Keratinocyte (primary cell): ENCODE results near the gene BSG. TPM values are rescaled to one million over a fixed set of nuclear protein-coding genes. Genes with fewer than 3 reads are reported as not detected.
"Not testable (repeated sequence)": the region's sequence is repeated elsewhere in the genome, so short reads cannot be mapped to it uniquely, and the experiment has no call there.

ENCODE experiments used
- DNase-seq: peaks from one replicate; pipeline ENCODE4 v3.0.0-alpha.2; 2011; ENCODE audit warnings: low read depth, missing footprints, low spot score
- FAIRE-seq: peaks from 2 replicates; lab custom pipeline; 2011; peaks lifted over from hg19 to GRCh38; lab: Jason Lieb, UNC
- H2AFZ ChIP-seq: 2 replicates; pipeline ENCODE4 v1.6.0; 2012; ENCODE audit warnings: low read length, control low read depth, inconsistent platforms; ENCODE audit not compliant: control insufficient read depth
- H3K27ac ChIP-seq: 2 replicates; pipeline ENCODE4 v1.5.1; 2011; ENCODE audit warnings: low read length; ENCODE audit not compliant: control insufficient read depth, insufficient read depth
- H3K27me3 ChIP-seq: 3 replicates; pipeline ENCODE4 v1.6.0; 2011; ENCODE audit warnings: low read length; ENCODE audit not compliant: control insufficient read depth, insufficient read depth; ENCODE audit errors: extremely low read depth
- H3K36me3 ChIP-seq, 2 experiments: 2 replicates in 1 of 2; 3 replicates in 1 of 2; pipeline ENCODE4 v1.5.1; 2011; ENCODE audit warnings: low read length in 2 of 2, mild to moderate bottlenecking in 1 of 2; ENCODE audit not compliant: control insufficient read depth in 2 of 2, insufficient read depth in 2 of 2; ENCODE audit errors: extremely low read depth in 1 of 2
- H3K4me1 ChIP-seq: 3 replicates; pipeline ENCODE4 v1.5.1; 2011; ENCODE audit warnings: low read length; ENCODE audit not compliant: control insufficient read depth, insufficient read depth; ENCODE audit errors: extremely low read depth
- H3K4me2 ChIP-seq: 3 replicates; pipeline ENCODE4 v1.6.0; 2011; ENCODE audit warnings: low read depth, low read length; ENCODE audit not compliant: control insufficient read depth, insufficient read depth; ENCODE audit errors: extremely low read depth
- H3K4me3 ChIP-seq, 3 experiments: fragments of 200-600 bp in 1 of 3; sonication (generic) in 1 of 3; 2 replicates in 2 of 3; 3 replicates in 1 of 3; pipeline ENCODE4 v1.5.1; 2011 to 2016; ENCODE audit warnings: low read length in 3 of 3, mild to moderate bottlenecking in 3 of 3, control low read depth in 2 of 3, inconsistent platforms in 1 of 3, low read depth in 1 of 3, mixed read lengths in 1 of 3, mixed run types in 1 of 3, moderate library complexity in 1 of 3; ENCODE audit not compliant: control insufficient read depth in 2 of 3, insufficient read depth in 2 of 3; ENCODE audit errors: extremely low read depth in 1 of 3
- H3K79me2 ChIP-seq: 2 replicates; pipeline ENCODE4 v1.6.0; 2012; ENCODE audit warnings: low read length; ENCODE audit not compliant: control insufficient read depth, insufficient read depth
- H3K9ac ChIP-seq: 3 replicates; pipeline ENCODE4 v1.6.0; 2011; ENCODE audit warnings: low read length; ENCODE audit not compliant: control insufficient read depth, insufficient read depth; ENCODE audit errors: extremely low read depth
- H3K9me1 ChIP-seq: 3 replicates; pipeline ENCODE4 v1.6.0; 2011; ENCODE audit warnings: low read length; ENCODE audit not compliant: control insufficient read depth, insufficient read depth; ENCODE audit errors: extremely low read depth
- H3K9me3 ChIP-seq: 2 replicates; pipeline ENCODE4 v1.5.1; 2012; ENCODE audit warnings: low read depth, low read length; ENCODE audit not compliant: control insufficient read depth
- H4K20me1 ChIP-seq: 3 replicates; pipeline ENCODE4 v1.6.0; 2011; ENCODE audit warnings: low read length; ENCODE audit not compliant: control insufficient read depth, insufficient read depth; ENCODE audit errors: extremely low read depth
- EZH2 ChIP-seq: IDR thresholded peaks from one replicate; pipeline ENCODE4 v1.6.1; 2012; ENCODE audit warnings: inconsistent platforms, mild to moderate bottlenecking, low read length, moderate library complexity
- dilution Hi-C: fragments of 300-500 bp; cut with MboI; formaldehyde crosslinking; loops from one replicate; pipeline ENCODE4 v1.7.0; 2020; ENCODE audit warnings: low sequenced_read_pairs; ENCODE audit not compliant: extremely low pct_ligation_motif_present
- polyA plus RNA-seq, 5 experiments: library from polyadenylated mRNA; depleted of rRNA in 3 of 5; stranded (reverse) in 3 of 5; stranded (forward) in 1 of 5; unstranded in 1 of 5; fragments of >200 nt; gene quantifications; 1 replicate in 1 of 5; 2 replicates in 3 of 5; 3 replicates in 1 of 5; pipeline versions ENCODE4 v1.2.1 to v1.2.3, GENCODE V29; 2011 to 2012; ENCODE audit warnings: missing spikeins in 2 of 5, low read depth in 1 of 5, low replicate concordance in 1 of 5
- TF ChIP-seq, protein P1 (sequence below), 3 experiments: IDR thresholded peaks in 1 of 3; conservative IDR thresholded peaks in 1 of 3; optimal IDR thresholded peaks in 1 of 3; 2 replicates in 2 of 3; 3 replicates in 1 of 3; pipeline versions ENCODE3 to v1.5.1; 2011; ENCODE audit warnings: low read length in 3 of 3, mild to moderate bottlenecking in 3 of 3, moderate library complexity in 2 of 3, control low read depth in 1 of 3, inconsistent platforms in 1 of 3; ENCODE audit not compliant: insufficient read depth in 2 of 3; ENCODE audit errors: extremely low read depth in 1 of 3

BSG gene
- polyA plus RNA-seq, 1 donor (not counting 4 experiments of a cell fraction or from before 2014, with no cell fraction given): 388 TPM

DNA sequence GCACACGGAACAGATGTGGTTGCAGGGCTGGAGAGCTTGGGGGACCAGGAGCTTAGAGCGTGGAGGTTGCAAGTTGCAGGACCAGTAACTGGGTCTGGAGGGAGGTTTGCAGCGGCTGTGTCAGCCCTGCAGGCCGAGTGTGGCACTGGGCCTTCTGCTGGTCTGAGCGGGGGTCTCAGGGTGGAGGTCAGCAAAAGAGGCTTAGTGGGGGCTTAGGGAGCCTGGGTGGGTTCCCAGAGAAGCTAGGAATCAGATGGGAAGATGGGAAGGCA is 11.5 kb downstream of the BSG start:
- H3K27me3 ChIP-seq: peaks cover 6% of the 10 kb centered on the region
- H3K9ac ChIP-seq: no peak overlapping the region
- peaks cover 26% of the 10 kb centered on the region for H3K79me2 ChIP-seq
- no peak for FAIRE-seq
- TF ChIP-seq, protein P1, sequence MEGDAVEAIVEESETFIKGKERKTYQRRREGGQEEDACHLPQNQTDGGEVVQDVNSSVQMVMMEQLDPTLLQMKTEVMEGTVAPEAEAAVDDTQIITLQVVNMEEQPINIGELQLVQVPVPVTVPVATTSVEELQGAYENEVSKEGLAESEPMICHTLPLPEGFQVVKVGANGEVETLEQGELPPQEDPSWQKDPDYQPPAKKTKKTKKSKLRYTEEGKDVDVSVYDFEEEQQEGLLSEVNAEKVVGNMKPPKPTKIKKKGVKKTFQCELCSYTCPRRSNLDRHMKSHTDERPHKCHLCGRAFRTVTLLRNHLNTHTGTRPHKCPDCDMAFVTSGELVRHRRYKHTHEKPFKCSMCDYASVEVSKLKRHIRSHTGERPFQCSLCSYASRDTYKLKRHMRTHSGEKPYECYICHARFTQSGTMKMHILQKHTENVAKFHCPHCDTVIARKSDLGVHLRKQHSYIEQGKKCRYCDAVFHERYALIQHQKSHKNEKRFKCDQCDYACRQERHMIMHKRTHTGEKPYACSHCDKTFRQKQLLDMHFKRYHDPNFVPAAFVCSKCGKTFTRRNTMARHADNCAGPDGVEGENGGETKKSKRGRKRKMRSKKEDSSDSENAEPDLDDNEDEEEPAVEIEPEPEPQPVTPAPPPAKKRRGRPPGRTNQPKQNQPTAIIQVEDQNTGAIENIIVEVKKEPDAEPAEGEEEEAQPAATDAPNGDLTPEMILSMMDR (optimal IDR thresholded peaks at IDR 0.05 in 1 of 3, IDR thresholded peaks at IDR 0.05 in 1 of 3, conservative IDR thresholded peaks at IDR 0.05 in 1 of 3; ENCODE audit: extremely low read depth in 1 of 3, insufficient read depth in 2 of 3, low read length in 3 of 3): no peak
- no peak for TF ChIP-seq EZH2
- no peaks in the 10 kb centered on the region for H3K9me3 ChIP-seq
- no peak for DNase-seq
- H3K4me2 ChIP-seq: no peak overlapping the region
- no peaks in the 10 kb centered on the region for H3K9me1 ChIP-seq
- H2AFZ ChIP-seq: no peak overlapping the region
- H3K27ac ChIP-seq: no peak overlapping the region
- H3K4me1 ChIP-seq: peaks cover 7% of the 10 kb centered on the region
- peaks cover 36% of the 10 kb centered on the region for H4K20me1 ChIP-seq
- dilution Hi-C loops: no loop called here
- H3K36me3 ChIP-seq: peaks cover 17 to 27% of the 10 kb centered on the region in 2 experiments
- no peak overlapping the region for H3K4me3 ChIP-seq

DNA sequence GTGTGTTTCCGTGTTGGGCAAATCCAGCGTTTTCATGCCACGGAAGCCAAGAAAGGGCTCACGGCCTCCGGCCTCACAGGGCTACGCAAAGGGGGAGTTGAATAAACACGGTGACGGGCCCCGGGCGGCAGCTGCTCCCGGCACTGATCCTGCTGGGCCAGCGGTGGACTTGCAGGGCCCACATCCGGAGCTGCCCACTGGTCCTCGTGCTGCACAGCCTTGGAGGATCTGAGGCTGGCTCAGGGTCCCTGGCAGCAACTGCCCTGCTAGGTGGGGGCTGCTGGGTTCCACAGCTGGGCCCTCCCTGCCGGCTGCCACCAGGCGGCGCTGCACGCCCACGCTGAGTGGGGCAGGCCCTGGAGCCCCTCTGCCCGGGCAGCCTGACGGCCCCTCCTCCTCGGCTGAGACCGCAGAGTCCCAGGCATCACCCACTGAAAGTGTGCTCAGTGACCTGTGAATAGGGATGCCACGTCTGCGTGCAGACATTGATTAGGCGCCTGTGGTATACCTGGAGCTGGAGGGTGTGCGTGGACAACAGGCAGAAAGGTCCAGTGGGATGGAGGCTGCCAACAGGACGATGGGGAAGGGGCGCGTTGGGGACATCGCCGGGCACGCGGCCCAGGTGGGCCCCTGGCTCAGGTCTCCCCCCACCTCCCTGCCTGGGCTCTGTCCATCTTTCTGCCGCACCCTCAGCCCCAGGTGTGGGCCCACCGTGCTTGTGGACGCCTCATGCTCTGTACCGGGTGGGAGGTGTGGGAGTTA is 12.0 kb downstream of the BSG start:
- Histone ChIP-seq H3K27me3 (peaks cover 12% of the 10 kb centered on the region), H3K27ac (no peak overlapping the region), H3K4me2 (no peak overlapping the region), H3K79me2 (peaks cover 21% of the 10 kb centered on the region), H3K4me3 (no peak overlapping the region), H3K9me1 (no peaks in the 10 kb centered on the region), H3K4me1 (peaks cover 8% of the 10 kb centered on the region), H3K36me3 (peaks cover 15 to 27% of the 10 kb centered on the region in 2 experiments), H3K9ac (no peak overlapping the region), H4K20me1 (peaks cover 31% of the 10 kb centered on the region), H3K9me3 (no peaks in the 10 kb centered on the region), H2AFZ (no peak overlapping the region)
- TF ChIP-seq EZH2: no peak
- TF ChIP-seq, protein P1 (optimal IDR thresholded peaks at IDR 0.05 in 1 of 3, IDR thresholded peaks at IDR 0.05 in 1 of 3, conservative IDR thresholded peaks at IDR 0.05 in 1 of 3; ENCODE audit: extremely low read depth in 1 of 3, insufficient read depth in 2 of 3, low read length in 3 of 3): peak; percentile 72 to 95 (median 84)
- dilution Hi-C loops: no loop called here
- DNase-seq (no peak), FAIRE-seq (no peak)

DNA sequence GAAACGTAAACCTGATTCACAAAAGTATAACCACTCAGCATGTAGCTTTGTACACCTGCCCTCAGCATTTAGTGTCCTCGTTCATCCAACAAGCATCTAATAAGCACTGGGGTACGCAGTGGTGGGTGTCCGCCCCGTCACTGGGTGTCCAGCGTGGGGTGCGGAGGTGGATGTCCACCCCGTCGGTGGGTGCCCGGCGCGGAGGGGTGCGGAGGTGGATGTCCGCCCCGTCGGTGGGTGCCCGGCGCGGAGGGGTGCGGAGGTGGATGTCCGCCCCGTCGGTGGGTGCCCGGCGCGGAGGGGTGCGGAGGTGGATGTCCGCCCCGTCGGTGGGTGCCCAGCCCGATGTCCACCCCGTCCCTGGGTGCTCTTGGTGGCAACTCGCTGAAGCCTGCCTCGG is 12.8 kb downstream of the BSG start:
- Histone ChIP-seq H3K27me3 (peaks cover 12% of the 10 kb centered on the region), H4K20me1 (peaks cover 24% of the 10 kb centered on the region), H3K36me3 (peaks cover 10 to 24% of the 10 kb centered on the region in 2 experiments), H3K79me2 (peaks cover 14% of the 10 kb centered on the region)
- DNase-seq, H2AFZ ChIP-seq, H3K4me3 ChIP-seq, H3K27ac ChIP-seq, H3K9ac ChIP-seq, dilution Hi-C loops, H3K4me2 ChIP-seq, H3K9me3 ChIP-seq, H3K4me1 ChIP-seq, H3K9me1 ChIP-seq, FAIRE-seq: not testable (repeated sequence)
